Left renal pelvis (tissue), 4 donors: Measurements from ENCODE around the gene SLC36A4. TPM values are rescaled to one million over a fixed set of nuclear protein-coding genes. Genes with fewer than 3 reads are reported as not detected.
A peak's percentile ranks its signal among the peaks of the same experiment; 100 is the strongest.
"Not testable (repeated sequence)": the region's sequence is repeated elsewhere in the genome, so short reads cannot be mapped to it uniquely, and the experiment has no call there.

ENCODE experiments used
- DNase-seq, 4 donors: peaks; one replicate each; pipeline ENCODE4 v3.0.0-alpha.2; 2013; ENCODE audit warnings: low read depth in 4 of 4, low spot score in 3 of 4
- polyA plus RNA-seq, 4 donors: library from polyadenylated mRNA; unstranded; fragments of 120-200 nt; gene quantifications; one replicate each; pipeline ENCODE4 v1.2.1, GENCODE V29; 2013; ENCODE audit not compliant: insufficient read length in 4 of 4

Gene SLC36A4
- polyA plus RNA-seq, 4 donors = 12.8 to 21.7 (median 21.0) TPM

DNA sequence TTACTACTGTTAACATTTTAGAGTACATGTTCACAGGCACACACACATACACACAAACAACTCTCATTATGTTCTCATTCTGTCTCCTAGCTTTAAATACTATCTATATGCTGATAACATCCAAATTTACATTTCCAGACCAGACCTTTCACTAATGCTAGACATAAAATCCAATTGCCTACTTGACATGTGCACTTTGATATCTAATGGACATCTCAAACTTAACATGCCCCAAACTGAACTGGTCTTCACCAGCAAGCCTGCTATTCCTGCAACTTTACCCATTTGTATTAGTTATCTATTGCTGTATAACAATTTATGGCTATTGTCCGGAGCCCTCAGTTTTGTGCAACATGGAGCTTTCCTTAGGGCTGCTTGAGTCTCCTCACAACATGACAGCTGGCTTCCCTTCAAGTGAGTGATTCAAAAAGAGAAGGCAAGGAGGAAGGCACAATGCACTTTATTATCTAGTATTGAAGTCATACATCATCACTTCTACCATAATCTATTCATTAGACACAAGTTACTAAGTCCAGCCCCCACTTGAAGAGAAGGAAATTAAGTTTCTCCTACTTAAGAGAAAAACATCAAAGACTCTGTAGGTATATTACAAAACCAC is 3.0 kb downstream of the SLC36A4 start:
- no peak for DNase-seq

GRCh38 chr11:93193731-93194130 is 4.1 kb downstream of the SLC36A4 start:
- no peak for DNase-seq

DNA sequence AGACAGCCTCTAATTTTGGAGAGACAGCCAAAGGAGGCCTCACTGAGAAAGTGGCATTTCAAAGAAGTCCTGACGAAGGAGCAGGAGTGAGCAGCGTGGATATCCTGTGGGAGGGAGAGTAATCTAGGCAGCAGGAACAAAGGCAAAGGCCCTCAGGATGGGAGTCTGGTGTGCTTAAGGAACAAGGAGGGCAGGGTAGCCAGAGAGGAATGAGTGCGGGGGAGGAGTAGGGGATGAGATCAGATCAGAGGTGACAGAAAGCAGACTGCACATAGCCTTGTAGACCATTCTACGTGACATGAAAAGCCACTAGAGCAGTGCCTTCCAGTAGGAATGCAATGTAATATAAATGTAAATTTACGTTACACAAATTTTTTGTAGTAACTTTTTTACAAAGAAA is 5.6 kb downstream of the SLC36A4 start:
- DNase-seq = no peak

DNA sequence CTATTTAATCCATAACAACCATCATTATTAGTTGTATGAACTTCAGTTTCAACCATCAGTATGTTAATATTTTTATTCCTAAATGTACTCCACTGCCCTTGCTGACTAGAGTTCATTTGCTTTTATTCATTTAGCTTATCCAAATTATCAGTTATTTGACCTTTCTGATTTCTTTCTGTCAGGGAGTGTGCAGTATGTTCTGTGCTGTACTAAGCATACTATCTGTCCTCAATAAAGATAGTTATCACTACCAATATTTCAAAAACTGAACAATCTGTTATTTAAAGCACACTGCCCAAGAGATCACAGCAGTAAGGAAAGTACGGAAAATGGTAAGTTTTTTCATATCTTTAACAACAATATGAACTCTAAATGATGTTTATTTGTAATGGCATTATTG is 8.3 kb downstream of the SLC36A4 start:
- DNase-seq = no peak

GRCh38 chr11:93188726-93189125 is 9.1 kb downstream of the SLC36A4 start:
- no peak for DNase-seq

- no peak for DNase-seq
Measured at GRCh38 chr11:93187290-93187689, 10.5 kb downstream of the SLC36A4 start.

DNA sequence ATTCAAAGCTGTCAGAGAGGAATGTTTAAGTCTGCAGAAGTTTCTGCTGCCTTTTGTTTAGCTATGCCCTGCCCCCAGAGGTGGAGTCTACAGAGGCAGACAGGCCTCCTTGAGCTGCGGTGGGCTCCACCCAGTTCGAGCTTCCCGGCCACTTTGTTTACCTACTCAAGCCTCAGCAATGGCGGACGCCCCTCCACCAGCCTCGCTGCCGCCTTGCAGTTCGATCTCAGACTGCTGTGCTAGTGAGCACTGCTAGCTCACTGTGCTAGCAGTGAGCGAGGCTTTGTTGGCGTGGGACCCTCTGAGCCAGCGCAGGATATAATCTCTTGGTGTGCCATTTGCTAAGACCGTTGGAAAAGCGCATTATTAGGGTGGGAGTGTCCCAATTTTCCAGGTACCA is 19.9 kb downstream of the SLC36A4 start:
- not testable (repeated sequence) for DNase-seq

DNA sequence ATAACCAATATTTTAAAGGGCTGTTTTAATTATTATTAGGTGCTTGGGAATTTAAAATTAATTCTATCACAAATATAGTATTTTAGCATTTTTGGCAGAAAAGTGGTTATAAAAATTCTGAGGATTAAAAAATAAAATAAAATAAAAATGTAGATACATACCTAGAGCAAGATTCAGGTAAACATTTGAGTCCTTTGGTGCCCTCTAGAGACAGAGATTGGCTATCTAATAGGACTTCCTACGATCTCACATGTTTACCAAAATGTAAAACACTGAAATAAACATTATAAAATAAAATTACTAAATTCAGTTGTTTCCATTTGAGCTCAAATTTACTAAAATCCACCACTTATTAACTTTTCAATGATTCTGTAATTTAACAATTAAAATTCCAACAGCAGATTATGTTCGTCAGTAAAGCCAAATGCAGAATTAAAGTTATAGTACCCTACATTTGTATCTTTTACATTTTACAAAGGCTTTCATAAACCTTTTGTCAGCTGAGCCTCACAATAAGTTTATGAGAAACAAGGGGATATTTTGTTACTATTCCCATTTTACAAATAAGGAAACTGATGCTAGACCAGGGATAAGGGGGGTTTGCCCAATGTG is 27.7 kb downstream of the SLC36A4 start:
- no peak for DNase-seq

DNA sequence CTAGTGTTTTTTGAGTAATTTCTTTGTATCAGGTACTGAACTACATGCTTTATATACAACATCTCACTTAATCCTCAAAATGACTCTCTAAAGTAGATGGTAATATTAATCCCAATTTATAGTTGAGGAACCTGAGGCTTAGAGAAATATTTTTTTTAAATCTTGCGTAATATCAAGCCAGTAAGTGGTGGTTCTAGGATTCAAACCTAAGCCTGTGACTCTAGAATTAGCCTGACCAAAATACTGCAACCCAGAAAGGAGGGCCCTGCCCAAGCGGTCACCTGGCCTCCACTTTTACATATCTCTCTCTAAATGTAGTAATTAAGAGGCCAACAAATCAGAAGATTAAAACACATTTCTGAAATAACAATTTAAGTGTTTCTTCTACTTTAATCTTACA is 28.6 kb downstream of the SLC36A4 start:
- no peak for DNase-seq

DNA sequence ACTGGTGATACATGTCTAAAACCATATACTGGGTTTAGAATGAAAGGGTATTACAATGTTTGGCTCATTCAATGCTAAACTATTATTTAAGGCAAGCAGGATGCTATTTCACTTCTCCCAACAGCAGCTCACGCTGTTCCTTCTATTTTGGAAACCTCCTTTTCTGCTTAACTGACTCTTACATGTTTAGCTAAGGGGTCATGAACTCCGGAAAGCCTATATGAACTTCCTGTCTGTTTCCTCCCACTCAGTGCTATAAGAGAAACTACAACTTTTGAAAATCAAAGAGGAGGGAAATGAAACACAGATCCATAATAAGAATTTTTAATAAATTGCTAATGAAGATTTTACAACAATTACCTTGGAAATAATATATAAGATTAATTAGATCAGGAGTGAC is 30.9 kb downstream of the SLC36A4 start:
- DNase-seq = no peak

- no peak for DNase-seq
Measured at GRCh38 chr11:93166194-93166593, 31.6 kb downstream of the SLC36A4 start.

DNA sequence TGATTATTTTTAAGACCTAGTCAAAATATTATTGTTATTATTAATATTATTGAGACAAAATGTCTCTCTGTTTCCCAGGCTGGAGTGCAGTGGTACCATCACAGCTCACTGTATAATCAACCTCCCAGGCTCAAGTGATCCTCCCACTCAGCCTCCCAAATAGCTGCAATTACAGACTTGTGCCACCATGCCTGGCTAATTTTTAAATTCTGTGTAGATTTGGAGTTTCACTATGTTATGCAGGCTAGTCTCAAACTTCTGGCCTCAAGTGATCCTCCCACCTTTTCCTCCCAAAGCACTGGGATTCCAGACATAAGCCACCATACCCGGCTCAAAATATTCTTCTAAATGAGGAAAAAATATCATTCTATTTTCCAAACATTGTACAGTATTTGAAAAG is 37.0 kb downstream of the SLC36A4 start:
- peak in 1 of 4 donors; percentile 1 for DNase-seq

DNA sequence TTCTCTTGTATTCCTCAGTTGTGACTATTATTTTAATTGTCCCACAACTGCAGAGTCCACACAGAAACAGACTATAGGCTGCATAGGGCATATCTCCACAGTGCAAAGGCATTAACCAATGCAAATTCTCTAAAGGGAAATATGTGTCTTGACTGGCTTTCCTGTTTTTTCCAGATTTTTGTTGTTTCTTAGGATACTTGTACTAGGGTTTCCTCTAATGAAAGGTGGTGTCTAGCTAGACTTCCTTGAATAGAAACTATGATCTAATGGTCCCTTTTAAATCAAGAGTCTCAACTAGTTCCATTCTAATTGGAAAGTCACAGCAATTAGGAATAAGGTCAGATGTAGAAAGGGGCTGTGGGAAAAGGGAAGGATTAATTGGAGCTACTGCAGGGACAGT is 37.6 kb downstream of the SLC36A4 start:
- DNase-seq = no peak

GRCh38 chr11:93159721-93160120 is 38.1 kb downstream of the SLC36A4 start:
- DNase-seq = no peak

GRCh38 chr11:93155738-93156137 is 42.1 kb downstream of the SLC36A4 start:
- DNase-seq = no peak

DNA sequence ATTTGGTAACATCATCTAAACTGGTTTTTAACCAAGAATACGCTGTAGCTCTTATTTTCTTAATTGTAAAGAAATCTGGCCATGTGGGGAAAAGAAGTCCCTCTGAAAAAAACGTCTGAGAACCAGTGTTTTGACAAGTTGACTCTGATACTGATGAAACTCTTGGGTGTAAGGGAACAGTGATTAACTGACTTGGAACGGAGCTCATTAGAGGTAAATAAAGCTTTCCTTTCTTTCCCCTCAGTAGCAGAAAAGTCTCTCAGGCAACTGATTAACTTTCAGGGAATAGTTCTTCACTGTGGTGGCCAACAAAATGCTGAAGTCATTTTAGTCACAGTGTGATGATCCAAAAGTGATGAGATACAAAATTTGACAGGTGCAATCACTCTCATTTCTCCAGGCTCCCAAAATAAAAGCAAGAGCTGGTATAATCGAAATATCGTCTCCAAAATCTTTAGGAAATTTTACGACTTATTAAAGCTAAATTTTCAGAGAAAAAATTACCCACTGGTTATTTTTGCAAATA is 52.3 kb downstream of the SLC36A4 start:
- DNase-seq = no peak

DNA sequence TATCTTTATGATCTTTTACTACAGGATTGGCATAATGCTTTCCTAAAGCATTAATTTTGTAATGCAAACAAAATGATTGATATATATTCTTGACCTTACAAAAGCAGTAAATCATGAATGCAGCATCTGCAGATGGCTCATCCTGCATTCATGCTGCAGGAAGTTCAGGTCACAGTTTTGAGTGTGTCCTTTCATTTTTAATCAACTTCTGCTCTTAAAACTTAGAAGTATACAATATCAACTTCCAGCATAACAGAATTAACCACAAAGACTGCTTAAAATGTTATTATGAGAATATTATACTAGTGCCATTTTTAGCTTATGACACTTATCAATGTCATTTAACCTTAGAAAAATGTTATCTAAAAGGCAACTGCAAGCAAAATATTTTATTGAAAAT is 54.0 kb downstream of the SLC36A4 start:
- DNase-seq = no peak

GRCh38 chr11:93143186-93143585 is 54.6 kb downstream of the SLC36A4 start:
- DNase-seq = no peak

- DNase-seq = no peak
Measured at GRCh38 chr11:93133488-93134109, 64.2 kb downstream of the SLC36A4 start.

DNA sequence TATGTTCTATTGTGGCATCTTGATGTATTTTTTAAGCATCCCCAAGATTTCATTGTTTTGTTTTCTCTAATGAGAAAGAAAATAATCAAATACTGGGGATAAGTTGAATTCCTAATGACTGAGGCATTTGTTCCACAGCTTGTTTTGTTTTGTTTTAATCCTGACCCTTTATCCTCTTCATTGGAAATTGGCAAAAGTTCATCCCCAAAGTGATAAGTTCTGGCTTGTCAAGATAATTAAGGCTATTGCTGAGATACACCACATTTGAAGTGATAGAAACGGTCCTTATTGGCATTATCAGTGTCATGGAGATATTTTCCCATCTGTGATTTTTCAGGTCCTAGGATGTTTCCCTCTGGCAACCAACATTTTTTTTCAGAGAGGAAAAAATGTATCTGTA is 65.0 kb downstream of the SLC36A4 start:
- DNase-seq = no peak

- no peak for DNase-seq
Measured at GRCh38 chr11:93131709-93132108, 66.1 kb downstream of the SLC36A4 start.

GRCh38 chr11:93128574-93128973 is 69.2 kb downstream of the SLC36A4 start:
- DNase-seq = no peak
